ENCODE results near the gene EGFLAM. TPM values are rescaled to one million over a fixed set of nuclear protein-coding genes. Genes with fewer than 3 reads are reported as not detected.
A peak's percentile ranks its signal among the peaks of the same experiment; 100 is the strongest.

EGFLAM gene
- total RNA-seq = 0.13 and 0.25 TPM in 2 replicates

DNA sequence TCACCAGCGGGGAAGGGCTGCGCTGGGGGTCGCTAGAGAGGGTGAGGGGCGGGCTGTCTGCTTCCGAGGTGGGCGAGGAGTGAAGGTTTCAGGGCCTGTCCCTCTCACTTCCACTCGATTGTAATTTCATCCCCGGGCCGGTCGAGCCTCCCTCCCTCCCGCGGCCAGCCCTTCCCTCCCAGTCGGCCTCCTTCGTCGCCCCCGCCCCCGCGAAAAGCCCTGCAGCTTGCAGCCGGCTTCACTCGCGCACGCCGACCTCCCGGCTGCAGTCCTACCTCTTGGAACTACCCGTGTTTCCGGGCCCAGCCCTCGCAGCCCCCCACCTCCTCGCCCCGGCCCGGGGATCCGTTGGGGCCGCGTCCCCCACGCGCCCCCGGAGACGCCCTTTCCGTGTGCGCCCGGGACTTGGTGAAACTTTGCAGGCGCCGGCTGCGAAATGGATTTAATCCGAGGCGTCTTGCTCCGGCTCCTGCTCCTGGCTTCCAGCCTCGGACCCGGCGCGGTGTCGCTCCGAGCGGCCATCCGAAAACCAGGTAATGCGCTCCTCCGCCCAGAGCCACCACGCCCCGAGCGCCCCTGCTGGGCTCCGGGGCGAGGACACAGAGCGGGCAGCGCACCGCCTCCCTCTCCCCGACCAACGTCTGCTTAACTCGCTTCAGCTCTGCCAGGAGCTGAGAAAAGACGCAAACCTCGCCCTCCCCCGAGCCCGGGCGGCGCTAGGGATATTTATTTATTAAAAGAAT is at the start of gene EGFLAM:
EGFLAM (plus strand) TSS at position 241 of the 743 bp plus-strand sequence; CDS start at position 437, 196 bp downstream.
- DNase-seq (ENCODE audit: low read depth in 2 of 2) = peak in 1 of 2 donors; percentile 8

DNA sequence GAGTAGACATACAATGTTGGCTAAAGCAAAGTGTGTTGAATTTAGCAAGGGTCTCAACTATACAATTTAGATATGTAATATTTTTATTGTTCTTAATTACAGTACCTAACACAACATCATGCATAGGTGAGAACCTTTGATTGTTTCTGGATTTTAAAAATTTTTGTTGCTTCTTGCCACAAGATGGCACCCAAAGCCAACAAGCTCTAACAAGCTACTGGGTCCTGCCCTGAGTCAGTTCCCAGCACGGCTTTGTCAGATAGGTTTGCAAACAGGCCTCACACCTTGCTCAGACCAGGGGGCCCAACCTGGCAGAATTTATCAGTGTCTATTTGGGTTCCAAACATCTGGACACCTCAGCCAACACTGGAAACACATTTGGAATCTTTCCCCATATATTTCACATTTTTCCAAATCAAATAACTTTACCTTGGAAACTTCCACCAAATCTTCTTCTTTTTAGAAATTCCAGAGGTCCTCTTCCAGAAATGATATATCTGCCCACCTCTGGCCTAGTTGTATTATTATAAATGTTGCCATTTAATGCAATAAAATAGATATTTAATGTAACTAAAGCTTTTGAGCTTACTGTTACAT is 49.5 kb upstream of the EGFLAM start:
- peak; percentile 7 to 54 for DNase-seq (ENCODE audit: low read depth in 2 of 2)

DNA sequence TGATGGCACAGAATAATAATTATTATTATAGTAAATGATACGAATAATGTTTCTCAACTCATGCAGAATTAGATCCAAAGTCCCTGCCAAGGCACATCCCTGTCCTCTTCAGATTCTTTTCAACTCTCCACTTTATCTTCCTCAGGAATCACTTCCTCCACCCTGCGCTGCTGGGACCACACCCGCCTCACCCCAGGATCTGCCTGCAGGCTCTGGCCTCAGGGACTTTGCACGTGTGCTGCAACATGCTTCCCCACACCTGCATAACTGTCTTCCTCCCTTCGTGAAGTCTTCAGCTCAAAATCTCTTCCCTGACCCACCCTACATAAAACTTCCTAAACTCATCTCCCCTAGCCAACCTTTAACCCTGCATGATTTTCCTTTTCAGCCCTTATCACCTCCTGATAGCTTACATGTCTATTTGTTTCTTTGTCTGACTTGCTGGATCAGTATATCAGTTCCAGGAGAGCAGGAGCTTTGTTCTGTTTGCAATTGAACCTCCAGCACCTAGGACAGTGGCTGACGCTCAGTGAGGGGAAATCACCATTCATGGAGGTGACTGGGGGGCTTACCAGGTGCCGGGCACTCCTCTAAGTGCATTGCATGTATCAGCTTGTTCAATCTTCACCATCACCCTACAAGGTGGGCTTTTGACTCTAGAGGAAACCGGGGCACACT is 47.5 kb upstream of the EGFLAM start:
- no peak for DNase-seq (ENCODE audit: low read depth in 2 of 2)

DNA sequence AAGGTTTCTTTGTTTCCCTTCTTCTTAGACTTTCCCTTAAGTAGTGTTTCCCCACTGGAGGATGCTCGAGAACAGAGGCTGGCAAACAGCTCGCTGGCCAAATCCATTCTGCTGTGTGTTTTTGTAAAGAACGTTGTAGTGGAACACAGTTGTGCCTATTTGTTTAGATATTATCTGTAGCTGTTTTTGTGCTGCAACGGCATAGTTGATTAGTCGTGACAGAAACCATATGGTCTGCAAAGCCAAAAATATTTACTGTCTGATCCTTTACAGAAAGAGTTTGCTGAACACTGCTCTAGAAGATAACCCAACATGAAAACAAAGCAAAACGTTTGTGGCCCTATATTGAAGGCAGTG is 47.0 kb upstream of the EGFLAM start:
- DNase-seq (ENCODE audit: low read depth in 2 of 2) = no peak

DNA sequence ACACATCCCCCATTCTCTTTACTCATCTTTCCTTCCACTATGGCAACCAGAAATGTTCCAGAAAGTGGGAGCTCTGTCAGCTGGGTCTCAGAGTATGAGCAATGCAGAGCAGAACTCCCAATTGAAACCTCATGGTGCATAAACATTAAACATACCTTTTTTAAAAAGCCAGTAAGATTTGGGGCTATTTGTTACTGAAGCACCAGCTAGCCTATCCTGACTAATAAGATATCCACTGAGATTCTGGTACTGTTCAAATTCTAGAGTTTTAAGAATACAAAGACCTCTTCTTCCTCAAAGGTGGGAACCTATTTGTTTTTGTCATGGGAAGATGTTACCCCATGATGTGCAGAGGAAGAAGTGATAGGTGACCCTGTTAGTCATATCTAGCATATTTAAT is 46.1 kb upstream of the EGFLAM start:
- DNase-seq (ENCODE audit: low read depth in 2 of 2) = no peak

DNA sequence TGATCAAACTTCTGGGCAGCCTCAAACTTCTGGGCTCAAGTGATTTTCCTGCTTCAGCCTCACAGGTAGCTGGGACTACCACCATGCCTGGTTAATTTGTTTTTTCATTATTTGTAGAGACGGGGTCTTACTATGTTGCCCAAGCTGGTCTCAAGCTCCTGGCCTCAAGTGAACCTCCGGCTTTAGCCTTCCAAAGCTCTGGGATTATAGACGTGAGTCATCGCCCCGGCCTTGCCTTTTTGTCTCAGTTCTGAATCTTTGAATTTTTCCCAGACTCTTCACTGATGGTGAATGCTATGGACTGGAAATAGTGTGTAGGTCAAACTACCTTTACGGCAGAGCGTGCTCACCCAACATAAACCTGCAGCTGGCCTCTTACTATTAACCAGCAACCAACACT is 32.3 kb upstream of the EGFLAM start:
- no peak for DNase-seq (ENCODE audit: low read depth in 2 of 2)

DNA sequence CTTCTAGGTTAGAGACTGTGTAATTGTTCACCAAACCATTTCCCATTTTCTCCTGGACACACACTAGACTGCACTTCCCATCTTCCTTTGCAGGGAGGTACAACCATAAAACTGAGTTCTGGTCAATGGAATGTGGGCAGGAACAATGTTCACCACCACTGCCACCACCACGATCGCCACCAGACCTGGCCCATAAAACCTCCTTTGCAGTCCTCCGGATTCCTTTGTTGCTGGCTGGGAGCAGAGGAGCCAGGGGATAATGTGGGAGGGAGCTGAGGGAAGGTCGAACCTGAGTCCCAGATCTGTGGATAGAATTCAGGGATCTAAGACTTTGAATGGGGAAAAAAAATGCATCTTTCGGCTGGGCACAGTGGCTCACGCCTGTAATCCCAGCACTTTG is 29.4 kb upstream of the EGFLAM start:
- no peak for DNase-seq (ENCODE audit: low read depth in 2 of 2)

DNA sequence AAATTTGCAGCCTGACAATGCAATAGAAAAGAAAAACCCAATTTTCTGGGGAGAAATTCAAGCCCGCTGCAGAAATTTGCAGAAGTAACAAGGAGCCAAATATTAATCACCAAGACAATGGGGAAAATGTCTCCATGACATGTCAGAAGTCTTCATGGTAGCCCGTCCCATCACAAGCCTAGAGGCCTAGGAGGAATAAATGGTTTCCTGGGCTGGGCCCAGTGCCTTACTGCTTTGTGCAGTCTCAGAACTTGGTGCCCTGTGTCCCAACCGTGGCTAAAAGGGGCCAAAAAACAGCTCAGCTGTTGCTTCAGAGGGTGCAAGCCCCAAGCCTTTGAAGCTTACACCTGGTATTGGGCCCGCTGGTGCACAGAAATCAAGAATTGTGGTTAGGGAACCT is 23.6 kb upstream of the EGFLAM start:
- DNase-seq (ENCODE audit: low read depth in 2 of 2) = no peak

DNA sequence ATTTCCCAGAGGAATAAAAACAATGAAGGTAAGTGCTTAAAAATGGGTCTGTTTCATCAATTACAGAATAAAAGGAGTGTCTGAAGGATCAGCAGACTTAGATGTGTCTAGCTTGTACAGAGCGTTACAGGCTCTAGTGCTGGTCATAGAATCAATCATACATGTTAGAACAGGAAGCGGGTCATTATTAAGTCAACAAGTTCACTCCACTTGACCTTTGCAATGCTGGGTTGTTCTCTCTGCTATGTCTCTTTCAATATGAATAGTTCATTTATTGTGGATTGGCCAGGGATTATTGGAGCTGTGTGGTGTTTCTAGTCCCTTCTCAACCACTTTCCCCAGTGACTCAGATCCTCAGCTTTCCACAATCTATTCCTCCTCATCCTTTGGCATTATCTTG is 20.7 kb upstream of the EGFLAM start:
- DNase-seq (ENCODE audit: low read depth in 2 of 2) = no peak

DNA sequence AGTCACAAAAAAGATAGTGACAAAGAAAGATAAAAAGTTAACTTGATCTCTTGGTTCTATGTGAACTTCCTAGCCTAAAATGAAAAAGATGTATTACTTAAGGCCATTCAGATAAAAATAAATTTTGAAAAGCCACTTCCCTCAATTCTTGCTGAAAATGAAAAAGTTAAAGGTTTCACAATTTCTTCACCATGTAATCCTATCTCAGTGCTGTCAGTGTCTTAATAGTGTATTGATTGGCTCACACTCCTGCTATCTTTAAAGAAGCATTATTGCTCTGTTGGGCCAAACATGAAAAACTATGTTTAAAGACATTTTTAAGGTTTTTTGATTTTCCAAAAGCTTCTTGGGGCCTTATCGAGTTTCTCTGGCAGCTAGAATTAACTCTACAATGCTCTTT is 18.1 kb upstream of the EGFLAM start:
- DNase-seq (ENCODE audit: low read depth in 2 of 2) = no peak

DNA sequence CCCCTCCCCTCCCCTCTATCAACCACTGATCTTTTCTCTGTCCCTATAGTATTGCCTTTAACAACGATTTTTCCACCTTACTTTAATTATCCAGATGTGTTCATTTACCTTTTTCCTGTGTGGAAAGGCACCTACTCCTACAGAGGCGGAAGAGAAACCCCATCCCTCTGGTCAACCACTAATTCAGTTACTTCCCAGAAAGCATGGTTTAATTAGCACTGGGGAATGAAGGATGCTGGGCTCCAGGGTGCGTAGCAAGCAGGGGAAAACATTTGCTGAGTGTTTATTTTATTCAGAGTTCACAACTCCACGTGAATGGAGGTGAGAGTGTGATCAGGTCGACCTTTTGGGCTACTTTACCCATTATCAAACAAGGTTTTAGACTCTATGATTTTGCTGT is 16.7 kb upstream of the EGFLAM start:
- DNase-seq (ENCODE audit: low read depth in 2 of 2) = no peak

DNA sequence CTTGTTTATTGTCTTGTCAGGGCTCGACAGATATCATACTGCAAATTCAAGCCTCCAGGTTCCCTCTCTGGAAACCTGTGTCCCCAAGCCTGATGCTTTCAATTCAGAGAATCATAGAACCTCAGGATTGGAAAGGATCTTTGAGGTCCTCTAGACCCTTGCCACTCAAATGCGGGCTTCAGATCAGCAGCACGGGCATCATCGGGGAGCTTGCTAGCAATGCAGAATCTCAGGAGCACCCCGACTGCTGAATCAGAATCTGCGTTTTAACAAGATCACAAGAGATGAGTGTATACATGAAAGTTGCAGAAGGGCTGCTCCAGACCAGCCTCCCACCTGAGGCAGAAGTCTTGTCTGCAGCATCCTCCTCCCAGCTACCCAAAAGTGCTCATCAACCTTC is 13.1 kb upstream of the EGFLAM start:
- no peak for DNase-seq (ENCODE audit: low read depth in 2 of 2)

DNA sequence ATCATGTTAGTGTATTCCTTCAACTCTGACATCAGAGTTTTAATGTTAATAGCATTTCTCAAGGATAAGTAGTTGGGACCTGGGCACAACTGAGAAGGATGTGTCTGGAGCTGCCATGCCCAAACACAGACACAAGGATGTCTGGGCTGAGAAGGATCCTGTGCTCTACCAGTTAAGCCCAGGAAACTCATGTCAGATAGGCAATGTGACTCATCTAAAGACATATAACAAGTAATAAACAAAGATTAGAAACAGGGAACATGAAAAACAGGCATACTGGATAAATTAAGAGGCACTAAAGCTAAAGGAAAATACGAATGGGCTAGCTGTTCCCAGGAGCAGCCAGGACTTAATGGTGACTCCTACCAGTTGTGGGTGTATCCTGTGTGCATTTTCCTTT is 9.1 kb upstream of the EGFLAM start:
- no peak for DNase-seq (ENCODE audit: low read depth in 2 of 2)

DNA sequence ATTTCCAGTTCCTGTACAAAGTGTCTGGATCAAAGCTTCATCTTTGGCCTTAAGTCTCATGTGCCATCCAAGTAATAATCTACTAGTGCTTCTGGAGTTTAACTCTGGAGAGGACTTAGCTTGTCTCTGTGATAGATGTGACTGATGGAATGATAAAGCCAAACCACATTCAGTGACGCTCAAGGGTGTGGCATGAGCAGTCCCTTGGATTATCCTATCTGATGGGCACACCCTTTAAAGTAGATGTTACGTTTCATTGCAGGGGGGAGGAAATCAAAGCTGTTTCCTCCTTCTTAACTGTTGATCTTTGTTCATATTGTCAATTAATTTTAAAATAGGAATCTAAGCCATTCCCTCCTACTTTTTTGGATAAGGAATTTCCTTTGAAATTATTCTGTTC is 8.5 kb upstream of the EGFLAM start:
- no peak for DNase-seq (ENCODE audit: low read depth in 2 of 2)

DNA sequence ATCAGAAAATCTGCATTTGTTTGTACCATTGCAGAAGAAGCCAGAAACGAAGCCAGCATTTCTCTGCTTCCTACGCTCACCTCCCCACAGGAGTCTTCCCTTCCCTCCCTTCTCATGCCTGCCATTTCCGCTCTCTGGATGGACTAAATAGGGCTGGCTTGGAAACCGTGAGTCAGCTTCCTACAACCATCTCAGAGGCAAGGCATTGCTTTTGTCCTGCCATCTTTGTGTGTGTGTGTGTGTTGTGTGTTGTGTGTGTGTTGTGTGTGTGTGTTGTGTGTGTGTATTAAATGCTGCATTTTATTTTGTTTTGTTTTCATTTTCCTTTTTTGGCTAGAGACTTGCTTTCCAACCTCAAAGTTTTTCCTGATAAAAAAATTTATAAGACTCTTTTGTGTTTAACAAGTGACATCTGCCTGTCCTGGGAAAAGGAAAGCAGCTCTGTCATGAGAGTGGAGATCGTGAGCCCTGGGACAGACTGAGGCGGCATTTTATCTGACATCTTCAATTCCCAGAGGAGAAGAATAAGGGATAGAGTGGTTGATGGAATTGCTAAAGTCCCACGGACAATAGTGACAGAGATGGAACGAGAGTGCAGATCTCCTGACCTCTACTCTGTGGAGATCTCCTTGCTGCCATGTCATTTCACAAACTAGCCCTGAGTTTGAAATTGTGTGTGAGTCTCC is 7.5 kb upstream of the EGFLAM start:
- peak in 1 of 2 donors; percentile 12 for DNase-seq (ENCODE audit: low read depth in 2 of 2)

DNA sequence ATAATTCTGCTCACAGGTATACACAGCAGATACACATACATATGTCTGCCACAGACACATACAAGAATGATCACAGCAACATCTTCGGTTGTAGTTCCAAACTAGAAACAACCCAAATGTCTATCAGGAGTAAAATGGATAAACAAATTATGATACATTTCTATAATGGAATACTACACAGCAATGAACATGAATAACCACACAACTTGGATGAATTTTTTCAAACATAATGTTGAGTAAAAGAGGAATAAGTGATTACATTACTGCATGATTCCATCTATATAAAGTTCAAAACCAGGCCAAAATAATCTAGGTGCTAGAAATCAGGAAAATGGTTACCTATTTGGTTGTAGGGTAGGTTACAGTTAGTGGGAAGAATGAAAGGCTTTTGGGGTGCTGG is 4.6 kb upstream of the EGFLAM start:
- DNase-seq (ENCODE audit: low read depth in 2 of 2) = no peak

DNA sequence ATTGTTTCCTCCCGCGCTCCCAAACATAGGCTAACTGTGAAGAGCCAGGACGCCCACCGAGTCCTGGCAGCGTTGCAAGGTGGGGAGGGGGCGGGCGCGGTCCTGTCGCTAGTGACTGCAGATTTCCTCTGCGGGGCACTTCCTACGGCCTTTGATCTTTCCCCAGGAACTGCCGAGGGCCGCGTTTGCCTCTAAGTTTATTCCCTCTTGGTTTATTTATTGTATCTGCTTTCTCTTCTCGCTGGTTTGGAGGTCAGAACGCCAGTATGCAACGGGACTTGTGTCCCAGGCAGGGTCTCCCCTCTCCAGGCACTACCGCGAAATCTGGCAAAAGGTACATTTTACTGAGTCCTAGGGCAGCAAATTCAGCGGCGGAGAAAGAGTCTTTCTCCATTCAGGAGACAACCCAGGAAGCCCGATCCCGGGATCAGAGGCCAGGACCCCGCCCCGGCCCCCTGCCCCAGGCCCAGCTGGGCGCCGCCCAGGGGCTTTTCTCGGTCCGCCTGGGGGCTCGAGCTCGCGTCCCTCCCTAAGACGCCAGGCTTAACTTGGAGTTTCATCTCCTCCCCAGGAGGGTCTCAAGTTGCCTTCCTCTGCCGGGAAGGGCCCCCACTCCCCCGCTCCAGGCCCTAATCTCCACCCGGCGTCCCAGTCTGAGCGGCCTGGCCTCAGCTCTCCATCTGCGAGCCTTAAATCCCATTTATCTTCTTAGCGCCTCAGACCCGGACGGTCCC is 884 bp upstream of the EGFLAM start:
- DNase-seq (ENCODE audit: low read depth in 2 of 2) = no peak

DNA sequence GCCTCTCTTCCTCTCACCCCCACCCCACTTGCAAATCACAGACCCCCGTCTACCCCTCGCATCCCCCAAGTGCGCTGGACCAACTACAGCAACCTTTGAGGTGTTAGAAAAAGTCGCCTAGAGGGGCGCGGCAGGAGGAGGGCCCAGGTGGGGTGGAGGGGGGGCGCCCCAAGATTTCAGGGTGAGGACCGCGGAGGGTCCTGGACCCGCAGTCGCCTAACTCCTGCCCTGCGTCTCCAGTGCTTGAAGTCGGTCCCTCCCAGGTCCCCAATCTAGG is 379 bp upstream of the EGFLAM start:
- no peak for DNase-seq (ENCODE audit: low read depth in 2 of 2)

DNA sequence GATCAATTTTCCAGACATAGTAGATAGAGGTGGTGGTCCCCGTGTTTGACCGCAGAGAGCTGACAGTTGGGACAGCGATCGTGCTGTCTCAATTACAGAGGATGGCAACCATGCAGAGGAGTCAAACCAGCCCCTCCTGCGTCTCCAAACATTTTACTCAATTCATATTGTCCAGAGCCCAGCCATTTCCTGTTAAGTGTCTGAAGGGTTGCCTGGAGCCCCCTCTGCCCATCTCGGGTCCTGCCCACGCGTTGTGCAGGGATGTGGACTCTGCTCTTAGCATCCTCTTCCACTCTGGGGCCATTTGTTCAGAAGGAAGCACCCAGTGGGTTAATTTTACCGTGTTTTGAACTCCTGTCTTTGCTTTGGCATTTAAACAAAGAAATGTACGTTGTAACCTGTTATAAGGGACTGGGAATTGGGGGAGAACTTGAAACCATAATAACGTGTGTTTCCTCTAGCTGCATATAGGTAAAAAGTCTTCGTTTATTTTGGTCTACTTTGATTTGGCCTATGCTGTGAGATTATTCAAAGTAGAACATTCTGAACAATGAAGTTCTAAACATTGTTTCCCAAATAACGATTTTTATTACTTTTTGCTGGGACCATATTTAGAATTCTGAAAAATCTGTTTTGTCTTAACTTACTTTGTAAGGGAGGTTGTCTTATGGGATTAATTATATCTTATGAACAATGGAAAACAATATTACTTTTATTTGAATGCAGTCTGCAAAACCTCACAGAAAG is 876 bp downstream of the EGFLAM start:
- DNase-seq (ENCODE audit: low read depth in 2 of 2) = no peak

DNA sequence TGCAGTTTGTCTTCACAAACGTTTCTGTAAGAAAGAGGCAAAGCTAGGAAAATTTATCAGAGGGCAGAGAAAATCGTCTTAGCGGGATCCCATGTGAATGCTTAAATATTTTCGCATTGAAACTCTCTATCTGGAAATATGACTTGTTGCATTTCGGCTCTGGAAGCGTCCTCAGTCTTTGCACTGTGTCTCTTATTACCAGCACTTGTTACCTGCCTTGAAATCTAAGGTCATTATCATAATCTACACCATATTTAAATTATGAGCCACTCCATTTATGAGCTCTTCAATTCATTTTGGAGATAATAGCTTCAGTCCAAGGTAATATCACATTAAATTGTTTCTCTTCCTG is 1.4 kb downstream of the EGFLAM start:
- no peak for DNase-seq (ENCODE audit: low read depth in 2 of 2)

DNA sequence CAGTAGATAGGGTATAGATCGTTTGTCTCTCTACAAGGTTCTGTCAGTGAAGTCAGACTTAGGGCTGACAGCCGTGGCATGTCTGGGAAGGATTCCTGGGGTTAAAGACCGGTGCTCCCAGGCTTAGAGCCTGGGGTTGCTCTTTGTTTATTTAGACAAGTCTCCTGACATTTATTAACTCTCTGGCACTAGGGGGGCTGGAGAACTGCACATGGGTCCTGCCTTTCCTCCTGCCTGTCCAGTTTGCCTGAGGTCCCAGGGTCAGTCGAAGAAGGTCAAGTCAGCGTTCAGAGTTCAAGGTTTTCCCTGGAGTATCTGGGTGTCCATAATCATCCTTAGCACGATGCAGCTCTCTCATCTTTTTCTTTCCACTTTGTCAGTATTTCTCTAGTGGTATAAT is 5.6 kb downstream of the EGFLAM start:
- no peak for DNase-seq (ENCODE audit: low read depth in 2 of 2)
